ENCODE results near the gene ATXN2L. TPM values are rescaled to one million over a fixed set of nuclear protein-coding genes. Genes with fewer than 3 reads are reported as not detected.

The ATXN2L gene
- total and polyA plus RNA-seq, 2 experiments from 2014 or later: 134 to 192 TPM

- H3K4me1 ChIP-seq (ENCODE audit: insufficient read depth): no peaks in the 10 kb centered on the region
- ATAC-seq: no peak
Measured at GRCh38 chr16:28834873-28835863, 12.4 kb downstream of the ATXN2L start.

More at GRCh38 chr16:28834873-28835863, 12.4 kb downstream of the ATXN2L start:
- Histone ChIP-seq H3K9me2 (ENCODE audit: insufficient read depth) (no peaks in the 10 kb centered on the region), H3K36me3 (ENCODE audit: insufficient read depth) (peaks cover 49% of the 10 kb centered on the region), H3F3A (replicated peaks; ENCODE audit: low read depth) (peaks cover 29% of the 10 kb centered on the region), H3K4me2 (no peak overlapping the region), H3K27ac (ENCODE audit: low read depth) (no peak overlapping the region), H2AFZ (no peak overlapping the region), H3K27me3 (ENCODE audit: insufficient read depth) (no peaks in the 10 kb centered on the region), H3K79me2 (replicated peaks; ENCODE audit: insufficient read depth) (peaks cover 4% of the 10 kb centered on the region), H3K4me3 (no peak overlapping the region), H4K20me1 (replicated peaks; ENCODE audit: insufficient read depth) (peaks cover 12% of the 10 kb centered on the region)
- Mint-ChIP-seq H3K27me3 (ENCODE audit: insufficient read depth, low read depth, poor library complexity) (peaks cover 17% of the 10 kb centered on the region), H3K4me1 (no peaks in the 10 kb centered on the region; the same call in 2 of the 3 replicates), H3K27ac (no peak overlapping the region), H3K4me3 (no peak overlapping the region), H3K36me3 (ENCODE audit: low read depth) (peaks cover 94% of the 10 kb centered on the region), H3K9me3 (peaks cover 3% of the 10 kb centered on the region; the same call in 2 of the 3 replicates)
- TF ChIP-seq EZH2phosphoT487 (IDR thresholded peaks at IDR 0.05; ENCODE audit: unreplicated experiment) (no peak), CREB1 (CRISPR knock-in tag; IDR thresholded peaks at IDR 0.05; ENCODE audit: low read depth) (no peak), CTCF (conservative IDR thresholded peaks at IDR 0.05; ENCODE audit: low read depth in 2 of 2) (no peak), STAT1 (IDR thresholded peaks at IDR 0.05; ENCODE audit: unreplicated experiment) (no peak), NANOG (IDR thresholded peaks at IDR 0.05; ENCODE audit: borderline replicate concordance) (no peak), ZNF331 (CRISPR knock-in tag; IDR thresholded peaks at IDR 0.05; ENCODE audit: low read depth) (no peak), ETS1 (IDR thresholded peaks at IDR 0.05) (no peak), JUNB (IDR thresholded peaks at IDR 0.05; ENCODE audit: unreplicated experiment) (no peak), ZNF462 (CRISPR knock-in tag; IDR thresholded peaks at IDR 0.05) (no peak), EZH2 (IDR thresholded peaks at IDR 0.05; ENCODE audit: low read depth, unreplicated experiment) (no peak), REST (IDR thresholded peaks at IDR 0.05; ENCODE audit: unreplicated experiment) (no peak), POLR2AphosphoS5 (IDR thresholded peaks at IDR 0.05; ENCODE audit: low read depth) (no peak), ZNF114 (CRISPR knock-in tag; IDR thresholded peaks at IDR 0.05) (no peak)
- DNase-seq (ENCODE audit: low spot score): no peak

All from GM23338 (cell line).